GM12892 (cell line): ENCODE data around the gene CACNA1C.

Source experiments
- DNase-seq: peaks from one replicate; pipeline ENCODE4 v3.0.0; 2011; ENCODE audit not compliant: insufficient read length
- FAIRE-seq: peaks from 2 replicates; lab custom pipeline; 2011; peaks lifted over from hg19 to GRCh38; lab: Jason Lieb, UNC
- POLR2A ChIP-seq: IDR thresholded peaks from 2 replicates; pipeline ENCODE4 v1.6.1; 2011; ENCODE audit warnings: low read depth, low read length, control low read depth
- POLR2AphosphoS5 ChIP-seq: IDR thresholded peaks from 2 replicates; pipeline ENCODE4 v1.6.1; 2011; ENCODE audit warnings: low read depth, low read length, control low read depth
- TAF1 ChIP-seq: IDR thresholded peaks from 2 replicates; pipeline ENCODE4 v1.6.1; 2011; ENCODE audit warnings: low read depth, mild to moderate bottlenecking, control low read depth, low read length, borderline replicate concordance

The CACNA1C gene

DNA sequence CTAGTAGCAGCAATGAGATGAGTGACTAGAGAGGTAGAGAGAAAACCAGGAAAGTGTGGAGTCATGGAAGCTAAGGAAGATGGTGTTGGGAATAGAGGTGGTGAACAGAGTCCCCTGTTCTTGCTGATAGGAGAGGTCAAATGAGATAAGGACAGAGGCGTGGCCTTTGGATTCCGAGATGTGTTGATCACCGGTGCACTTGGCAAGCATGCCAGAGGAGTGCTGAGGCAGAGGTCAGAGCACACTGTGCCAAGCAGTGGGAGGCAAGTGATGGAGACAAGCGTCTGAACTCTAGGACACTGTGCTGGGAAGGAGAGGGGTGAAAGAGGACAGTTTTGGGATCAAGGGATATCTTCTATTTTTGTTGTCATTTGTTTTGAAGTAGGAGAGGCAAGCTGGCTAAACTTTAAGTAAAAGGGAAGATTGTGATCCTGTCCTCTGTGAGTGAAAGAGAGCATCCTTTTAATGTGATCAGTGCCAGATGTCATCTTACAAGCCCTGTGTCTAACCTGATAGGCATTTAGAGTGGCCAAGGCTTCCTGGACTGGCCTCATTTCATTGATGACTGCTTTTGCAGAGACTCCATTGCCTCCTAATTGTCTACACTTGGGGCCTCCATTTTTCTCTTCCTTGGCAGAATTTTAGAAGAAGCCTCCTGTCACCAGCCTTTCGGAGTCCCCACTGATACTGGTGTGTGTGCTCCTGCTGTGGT lies 336.4 kb downstream of the CACNA1C start:
- no peak for FAIRE-seq
- no peak for DNase-seq
- TF ChIP-seq TAF1 (no peak), POLR2AphosphoS5 (no peak), POLR2A (no peak)

DNA sequence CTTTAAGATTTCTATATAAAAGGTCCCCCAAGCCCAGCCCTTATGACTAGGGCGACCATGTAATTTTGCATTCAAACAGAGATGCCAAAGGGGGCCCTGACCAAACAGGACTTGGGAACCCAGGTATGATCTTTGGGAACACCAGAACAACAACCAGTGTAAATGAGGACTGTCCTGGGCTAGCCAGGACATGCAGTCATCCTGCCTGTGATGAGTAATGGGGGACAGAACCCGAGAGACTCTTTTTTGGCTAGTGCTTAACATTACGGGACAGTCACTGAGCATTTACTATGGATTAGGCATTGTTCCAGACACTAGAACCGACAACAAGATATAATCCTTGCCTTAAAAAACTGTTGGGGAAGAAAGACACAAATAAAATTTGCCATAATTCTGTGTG lies 337.3 kb downstream of the CACNA1C start:
- FAIRE-seq: no peak
- TF ChIP-seq TAF1 (no peak), POLR2AphosphoS5 (no peak), POLR2A (no peak)

DNA sequence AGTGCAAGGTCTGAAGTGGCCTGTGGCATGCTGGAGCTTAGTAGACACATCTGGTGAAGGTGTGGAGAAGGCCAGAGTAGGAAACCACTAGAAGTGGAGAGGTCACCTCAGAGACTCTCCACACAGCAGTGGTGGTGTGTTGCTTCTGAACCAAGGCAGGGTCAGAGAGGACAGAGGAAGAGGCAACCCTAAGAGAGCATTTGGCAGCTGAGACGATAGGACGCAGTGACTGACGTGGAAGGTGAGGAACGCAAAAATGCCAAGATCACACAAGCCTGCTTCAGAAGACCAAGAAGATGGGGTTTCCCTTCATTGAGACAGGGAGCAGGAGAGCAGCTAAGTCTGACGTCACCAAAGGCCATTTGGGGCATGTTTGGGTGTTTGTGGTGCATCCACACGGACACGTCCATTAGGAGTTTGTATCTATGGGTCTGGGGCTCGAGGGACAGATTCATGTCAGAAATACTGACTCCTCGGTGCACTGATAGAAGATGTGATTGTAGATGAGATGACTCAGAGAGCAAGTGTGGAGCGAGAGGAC lies 338.1 kb downstream of the CACNA1C start:
- DNase-seq (no peak), FAIRE-seq (no peak)
- no peak for TF ChIP-seq POLR2AphosphoS5
- no peak for TF ChIP-seq TAF1
- no peak for TF ChIP-seq POLR2A

More for the DNA sequence above, 337.3 kb downstream of the CACNA1C start:
- no peak for DNase-seq

DNA sequence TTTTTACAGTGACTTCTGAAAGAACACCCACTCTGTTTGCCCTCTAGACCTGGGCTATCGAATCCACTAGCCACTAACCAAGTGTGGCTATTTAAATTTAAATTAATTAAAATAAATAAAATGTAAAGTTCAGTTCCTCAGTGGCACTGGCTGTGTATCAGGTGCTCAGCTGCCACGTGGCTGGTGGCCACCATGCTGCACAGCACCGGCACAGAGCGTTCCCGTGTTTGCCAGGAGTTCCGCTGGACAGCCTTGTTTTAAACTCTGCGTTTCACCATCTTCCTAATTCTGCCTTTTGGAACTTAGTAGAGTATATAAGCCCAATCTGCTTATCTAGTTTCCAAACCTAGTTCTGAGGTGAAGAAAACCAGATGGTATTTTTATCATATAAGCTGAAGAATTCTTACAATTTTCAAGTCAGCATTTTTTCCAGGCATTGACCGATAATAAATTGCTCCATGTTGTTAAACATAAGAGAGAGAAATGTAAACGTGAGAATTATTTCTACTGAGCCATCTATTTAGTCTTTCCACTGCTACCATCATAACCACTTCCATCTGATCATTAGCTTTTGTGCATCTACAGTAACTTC lies 339.0 kb downstream of the CACNA1C start:
- FAIRE-seq (no peak), DNase-seq (no peak)
- no peak for TF ChIP-seq POLR2A
- no peak for TF ChIP-seq TAF1
- no peak for TF ChIP-seq POLR2AphosphoS5

DNA sequence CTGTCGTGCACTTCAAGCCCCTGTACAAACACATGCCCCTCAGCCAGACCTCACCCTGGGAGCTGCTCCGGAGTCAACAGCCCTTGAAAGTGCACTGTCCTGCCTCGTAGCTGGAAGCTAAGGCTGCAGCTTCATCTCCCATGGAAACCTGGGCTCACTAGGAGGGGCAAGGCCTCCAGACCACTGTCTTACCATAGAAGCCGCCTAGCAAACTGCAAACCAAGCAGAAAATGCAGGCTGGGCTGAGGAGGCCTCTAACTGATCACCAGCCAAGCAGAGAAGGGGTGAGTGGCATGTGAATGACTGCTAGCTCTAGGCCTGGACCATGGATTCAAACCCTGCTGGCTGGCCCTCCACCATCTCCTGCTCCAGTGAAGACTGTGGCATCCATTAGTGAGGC lies 340.2 kb downstream of the CACNA1C start:
- FAIRE-seq (no peak), DNase-seq (no peak)
- TF ChIP-seq TAF1: no peak

DNA sequence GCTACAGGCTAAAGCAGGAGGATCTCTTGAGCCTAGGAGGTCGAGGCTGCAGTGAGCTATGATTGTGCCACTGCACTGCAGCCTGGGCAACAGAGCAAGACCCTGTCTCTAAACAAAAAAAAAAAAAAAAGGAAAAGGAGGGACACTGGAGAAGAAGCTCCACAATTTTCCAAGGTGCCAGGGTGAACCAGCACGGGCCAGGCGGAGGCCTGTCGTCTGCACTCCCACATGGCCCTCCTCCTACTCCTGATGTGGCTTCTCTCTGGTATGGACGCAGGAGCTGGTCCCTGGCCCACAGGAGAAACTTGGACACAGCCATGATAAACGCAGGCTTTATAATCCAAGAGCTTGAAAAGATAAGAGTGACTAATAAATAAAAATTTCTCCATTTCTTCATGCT lies 341.2 kb downstream of the CACNA1C start:
- DNase-seq: no peak
- no peak for FAIRE-seq
- TF ChIP-seq TAF1: no peak
- TF ChIP-seq POLR2AphosphoS5: no peak
- TF ChIP-seq POLR2A: no peak

DNA sequence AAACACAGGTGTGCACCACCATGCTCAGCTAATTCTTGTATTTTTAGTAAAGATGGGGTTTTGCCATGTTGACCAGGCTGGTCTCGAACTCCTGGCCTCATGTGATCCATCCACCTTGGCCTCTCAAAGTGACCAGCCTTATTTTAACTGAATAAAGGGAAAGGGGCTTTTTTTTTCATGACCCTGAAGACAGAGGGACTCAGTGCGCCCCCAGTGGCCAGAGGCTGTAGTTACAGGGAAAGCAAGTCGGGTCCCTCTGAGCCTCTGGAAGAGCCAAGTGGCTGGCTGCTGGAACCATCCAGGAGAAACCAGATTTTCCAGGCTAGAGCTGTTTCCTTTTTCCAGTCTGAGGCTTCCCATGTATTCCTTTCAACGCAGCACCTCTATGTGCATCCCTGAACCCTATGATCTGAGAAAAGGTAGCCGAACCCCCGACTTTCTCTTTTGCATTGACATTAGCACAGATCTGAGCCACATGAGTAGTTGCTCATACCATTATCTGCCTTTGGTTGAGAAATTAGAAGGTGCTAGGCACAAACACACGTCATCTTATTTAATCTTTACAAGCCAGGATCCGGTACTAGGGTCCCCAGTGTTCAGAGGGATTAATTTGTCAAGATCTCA lies 342.7 kb downstream of the CACNA1C start:
- TF ChIP-seq POLR2A (no peak), POLR2AphosphoS5 (no peak), TAF1 (no peak)
- DNase-seq (no peak), FAIRE-seq (no peak)

DNA sequence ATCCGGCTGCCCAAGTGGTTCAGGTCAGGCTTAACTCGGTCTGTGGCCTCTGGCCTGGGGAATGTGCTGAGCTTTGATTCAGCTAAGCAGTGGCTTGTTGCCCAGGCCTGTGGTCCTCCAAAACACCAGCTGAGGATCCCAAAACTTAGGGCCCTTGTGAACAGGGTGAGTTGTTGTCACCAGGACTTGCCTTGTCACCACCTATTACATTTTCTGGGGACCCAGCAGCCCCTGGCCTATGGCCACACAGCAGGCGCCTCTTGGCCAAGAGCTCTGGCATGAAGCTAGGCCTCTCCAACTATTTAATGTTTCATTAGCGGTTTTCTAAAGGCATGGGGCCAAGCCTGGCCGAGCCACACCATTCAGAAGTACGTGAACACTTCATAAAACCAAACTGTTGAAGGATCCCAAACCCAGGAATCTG lies 343.7 kb downstream of the CACNA1C start:
- no peak for FAIRE-seq
- no peak for DNase-seq

DNA sequence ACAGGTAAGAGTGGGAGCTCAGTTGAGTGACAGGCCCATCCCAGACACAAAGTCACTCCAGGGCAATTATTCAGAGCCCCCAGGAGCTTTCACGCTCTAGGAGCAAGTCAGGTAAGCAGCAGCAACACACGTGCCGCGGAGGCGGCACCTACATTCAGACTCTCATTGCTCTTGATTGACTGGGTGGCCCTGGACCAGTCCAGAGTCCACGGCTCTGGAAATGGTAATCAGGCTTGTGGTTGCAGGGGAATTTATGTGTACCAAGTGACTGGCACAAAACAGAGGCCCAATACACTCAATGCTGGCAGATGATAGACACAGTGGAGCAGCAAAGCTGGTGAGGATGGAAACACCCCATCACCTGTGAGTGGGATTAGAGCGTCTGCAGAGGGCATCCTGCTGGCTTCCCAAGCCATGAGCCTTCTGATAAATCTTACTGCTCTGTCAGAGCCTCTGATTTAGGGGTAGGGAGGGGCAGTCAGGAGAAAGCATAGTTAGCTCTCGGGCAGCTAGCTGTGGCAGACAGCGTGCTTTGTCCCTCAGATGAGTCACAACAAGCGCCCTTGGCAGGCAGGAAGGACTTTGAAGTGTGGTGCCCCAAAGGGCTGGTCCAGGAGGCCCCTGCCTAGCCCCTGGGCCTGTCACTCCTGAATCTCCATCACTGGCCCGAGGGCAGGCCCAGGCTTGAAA lies 344.7 kb downstream of the CACNA1C start:
- FAIRE-seq (no peak), DNase-seq (no peak)
- no peak for TF ChIP-seq POLR2AphosphoS5
- TF ChIP-seq TAF1: no peak
- no peak for TF ChIP-seq POLR2A

More for the DNA sequence above, 343.7 kb downstream of the CACNA1C start:
- TF ChIP-seq TAF1 (no peak), POLR2AphosphoS5 (no peak), POLR2A (no peak)

DNA sequence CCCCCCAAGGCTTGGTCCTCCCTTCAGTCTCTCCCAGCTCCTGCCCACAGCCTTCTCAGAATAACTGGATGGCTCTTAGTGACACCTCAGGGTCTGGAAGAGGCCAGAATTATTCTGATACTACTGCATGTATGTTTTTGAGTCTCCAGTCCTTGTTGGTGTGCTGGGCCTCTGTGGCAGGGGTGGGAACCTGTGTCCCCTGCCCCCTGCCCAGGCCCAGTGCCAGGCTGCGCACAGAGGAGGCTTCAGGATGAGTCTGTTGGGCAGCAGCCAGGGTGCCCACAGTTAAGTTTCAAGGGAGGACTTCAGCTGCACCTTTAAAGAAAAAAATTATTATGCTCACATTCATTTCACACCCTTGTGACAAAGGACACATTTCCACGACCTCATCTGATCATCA lies 348.3 kb downstream of the CACNA1C start:
- TF ChIP-seq TAF1 (no peak), POLR2AphosphoS5 (no peak), POLR2A (no peak)
- FAIRE-seq (no peak), DNase-seq (no peak)

DNA sequence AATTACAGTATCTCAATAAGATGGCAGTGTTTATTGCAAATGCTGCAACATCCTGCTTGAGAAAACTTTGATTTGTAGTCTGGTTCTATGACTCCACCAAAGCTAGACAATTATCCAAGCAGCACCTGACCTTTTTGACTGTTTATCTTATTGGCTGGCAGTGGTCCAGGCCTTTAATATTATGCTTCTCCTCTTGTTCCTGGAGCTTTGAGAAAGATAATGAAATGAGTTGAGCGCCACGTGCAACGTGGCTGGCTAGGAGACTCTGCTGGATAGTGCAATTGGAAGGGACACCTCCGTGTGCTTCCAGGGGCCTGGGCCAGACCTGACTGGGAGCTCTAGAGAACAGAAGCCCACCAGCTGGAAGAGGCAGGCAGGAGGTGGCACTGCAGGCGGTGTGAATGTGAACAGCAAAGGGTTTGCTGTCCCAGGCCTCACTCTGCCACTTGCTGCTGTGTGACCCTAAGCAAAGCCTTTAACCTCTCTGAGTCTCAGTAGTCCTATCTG lies 349.3 kb downstream of the CACNA1C start:
- DNase-seq (no peak), FAIRE-seq (no peak)
- TF ChIP-seq TAF1: no peak
- TF ChIP-seq POLR2AphosphoS5: no peak
- no peak for TF ChIP-seq POLR2A
